NB4 (cell line): Measurements from ENCODE around the gene EID1.
"Not testable (repeated sequence)": the region's sequence is repeated elsewhere in the genome, so short reads cannot be mapped to it uniquely, and the experiment has no call there.

Source experiments
- DNase-seq: peaks from one replicate; pipeline ENCODE4 v3.0.0; 2010; ENCODE audit warnings: low read depth
- H3K4me3 ChIP-seq: one replicate; pipeline ENCODE4 v1.5.1; 2011; ENCODE audit warnings: mild to moderate bottlenecking, low read depth, low read length, moderate library complexity
- MAX ChIP-seq: IDR thresholded peaks from 2 replicates; pipeline ENCODE4 v1.6.1; 2011; ENCODE audit warnings: low read depth, low read length
- MYC ChIP-seq: IDR thresholded peaks from 2 replicates; pipeline ENCODE4 v1.6.1; 2011; ENCODE audit warnings: low read depth, low read length
- POLR2A ChIP-seq: IDR thresholded peaks from 2 replicates; pipeline ENCODE4 v1.6.1; 2011; ENCODE audit warnings: mild to moderate bottlenecking; ENCODE audit not compliant: insufficient read length; ENCODE audit errors: extremely low read depth
- TF ChIP-seq, protein P1 (sequence below): IDR thresholded peaks from one replicate; pipeline ENCODE4 v1.5.1; 2012; ENCODE audit warnings: low read depth, low read length

The EID1 gene

GRCh38 chr15:48899793-48900192, 21.9 kb downstream of the EID1 start:
- no peak for DNase-seq
- TF ChIP-seq, protein P1, sequence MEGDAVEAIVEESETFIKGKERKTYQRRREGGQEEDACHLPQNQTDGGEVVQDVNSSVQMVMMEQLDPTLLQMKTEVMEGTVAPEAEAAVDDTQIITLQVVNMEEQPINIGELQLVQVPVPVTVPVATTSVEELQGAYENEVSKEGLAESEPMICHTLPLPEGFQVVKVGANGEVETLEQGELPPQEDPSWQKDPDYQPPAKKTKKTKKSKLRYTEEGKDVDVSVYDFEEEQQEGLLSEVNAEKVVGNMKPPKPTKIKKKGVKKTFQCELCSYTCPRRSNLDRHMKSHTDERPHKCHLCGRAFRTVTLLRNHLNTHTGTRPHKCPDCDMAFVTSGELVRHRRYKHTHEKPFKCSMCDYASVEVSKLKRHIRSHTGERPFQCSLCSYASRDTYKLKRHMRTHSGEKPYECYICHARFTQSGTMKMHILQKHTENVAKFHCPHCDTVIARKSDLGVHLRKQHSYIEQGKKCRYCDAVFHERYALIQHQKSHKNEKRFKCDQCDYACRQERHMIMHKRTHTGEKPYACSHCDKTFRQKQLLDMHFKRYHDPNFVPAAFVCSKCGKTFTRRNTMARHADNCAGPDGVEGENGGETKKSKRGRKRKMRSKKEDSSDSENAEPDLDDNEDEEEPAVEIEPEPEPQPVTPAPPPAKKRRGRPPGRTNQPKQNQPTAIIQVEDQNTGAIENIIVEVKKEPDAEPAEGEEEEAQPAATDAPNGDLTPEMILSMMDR = no peak
- TF ChIP-seq MYC (no peak), POLR2A (no peak), MAX (no peak)
- H3K4me3 ChIP-seq = no peak overlapping the region

DNA sequence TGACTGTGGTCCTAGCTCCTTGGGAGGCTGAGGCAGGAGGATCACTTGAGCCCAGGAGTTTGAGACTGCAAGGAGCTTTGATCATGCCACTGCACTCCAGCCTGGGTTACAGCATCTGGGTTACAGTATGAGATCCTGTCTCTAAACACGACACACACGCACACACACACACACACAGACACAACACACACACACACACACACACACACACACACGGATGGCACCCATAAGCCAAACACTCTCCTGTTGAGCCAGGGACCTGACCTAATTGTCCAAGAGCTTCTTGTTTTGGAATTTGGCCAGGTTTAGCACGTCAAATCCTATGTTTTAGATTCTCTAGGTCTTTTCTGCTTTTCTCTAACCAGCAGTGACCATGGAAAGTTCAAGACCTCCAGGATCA, 26.8 kb downstream of the EID1 start:
- H3K4me3 ChIP-seq = no peak overlapping the region
- DNase-seq = no peak
- TF ChIP-seq MYC (no peak), MAX (no peak)

- no peak for DNase-seq
- TF ChIP-seq, protein P1 = no peak
- TF ChIP-seq MYC = no peak
- TF ChIP-seq MAX = no peak
- TF ChIP-seq POLR2A = no peak
- no peak overlapping the region for H3K4me3 ChIP-seq
These were observed 27.3 kb downstream of the EID1 start for GRCh38 chr15:48905216-48905615.

GRCh38 chr15:48905847-48906246, 27.9 kb downstream of the EID1 start:
- no peak overlapping the region for H3K4me3 ChIP-seq
- DNase-seq = no peak
- TF ChIP-seq MYC (no peak), POLR2A (no peak), MAX (no peak)
- TF ChIP-seq, protein P1 = no peak

GRCh38 chr15:48909313-48909712, 31.4 kb downstream of the EID1 start:
- not testable (repeated sequence) for H3K4me3 ChIP-seq, DNase-seq

DNA sequence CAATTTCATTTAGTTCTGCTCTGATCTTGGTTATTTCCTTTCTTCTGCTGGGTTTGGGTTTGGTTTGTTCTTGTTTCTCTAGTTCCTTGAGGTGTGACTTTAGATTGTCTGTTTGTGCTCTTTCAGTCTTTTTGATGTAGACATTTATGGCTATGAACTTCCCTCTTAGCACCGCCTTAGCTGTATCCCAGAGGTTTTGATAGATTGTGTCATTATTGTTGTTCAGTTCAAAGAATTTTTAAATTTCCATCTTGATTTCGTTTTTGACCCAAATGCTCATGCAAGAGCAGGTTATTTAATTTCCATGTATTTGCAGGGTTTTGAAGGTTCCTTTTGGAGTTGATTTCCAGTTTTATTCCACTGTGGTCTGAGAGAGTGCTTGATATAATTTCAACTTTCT, 32.6 kb downstream of the EID1 start:
- DNase-seq, H3K4me3 ChIP-seq: not testable (repeated sequence)

DNA sequence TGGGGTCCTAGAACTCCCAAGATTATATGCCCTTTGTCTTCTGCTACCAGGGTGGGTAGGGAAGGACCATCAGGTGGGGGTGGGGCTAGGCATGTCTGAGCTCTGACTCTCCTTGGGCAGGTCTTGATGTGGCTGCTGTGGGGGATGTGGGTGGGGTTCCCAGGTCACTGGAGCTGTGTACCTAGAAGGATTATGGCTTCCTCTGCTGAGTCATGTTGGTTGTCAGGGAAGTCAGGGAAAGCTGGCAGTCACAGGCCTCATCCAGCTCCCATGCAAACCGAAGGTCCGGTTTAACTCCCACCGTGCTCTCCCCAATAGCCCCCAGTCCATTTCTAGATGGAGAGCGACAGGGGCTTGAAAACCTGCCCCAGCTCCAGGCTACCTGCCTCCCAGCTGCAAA, 35.2 kb downstream of the EID1 start:
- TF ChIP-seq MAX (no peak), MYC (no peak), POLR2A (no peak)
- TF ChIP-seq, protein P1 = no peak
- no peak for DNase-seq
- H3K4me3 ChIP-seq = no peak overlapping the region

GRCh38 chr15:48914717-48915116, 36.8 kb downstream of the EID1 start:
- peak; percentile 43 for DNase-seq
- no peak overlapping the region for H3K4me3 ChIP-seq
- TF ChIP-seq MYC (no peak), POLR2A (no peak), MAX (no peak)
- TF ChIP-seq, protein P1 = peak; percentile 6
